Gastroesophageal sphincter (tissue), 4 donors: ENCODE measurements around the gene RANBP1. TPM values are rescaled to one million over a fixed set of nuclear protein-coding genes. Genes with fewer than 3 reads are reported as not detected.
"Not testable (repeated sequence)": the region's sequence is repeated elsewhere in the genome, so short reads cannot be mapped to it uniquely, and the experiment has no call there.

ENCODE experiments used
- ATAC-seq: fragments of 150-250 bp; one replicate; pipeline ENCODE4 v1.9.1; 2016; ENCODE audit warnings: mild to moderate bottlenecking, moderate library complexity
- H3K27ac ChIP-seq, 4 donors: fragments of 200-600 bp; sonication (generic) in 3 of 4; 1 replicate in 3 of 4; 2 replicates in 1 of 4; pipeline ENCODE4 v1.5.1; 2016 to 2019
- H3K27me3 ChIP-seq: fragments of 200-600 bp; sonication (generic); one replicate; pipeline ENCODE4 v1.5.1; 2019
- H3K36me3 ChIP-seq, 2 donors: fragments of 200-600 bp; sonication (generic); one replicate each; pipeline ENCODE4 v1.5.1; 2019; ENCODE audit warnings: control low read depth in 1 of 2
- H3K4me1 ChIP-seq, 3 donors: fragments of 200-600 bp; sonication (generic); 1 replicate in 2 of 3; 2 replicates in 1 of 3; pipeline ENCODE4 v1.5.1; 2016 to 2019; ENCODE audit warnings: control low read depth in 2 of 3
- H3K4me3 ChIP-seq, 2 donors: fragments of 200-600 bp; sonication (generic); one replicate each; pipeline ENCODE4 v1.5.1; 2019; ENCODE audit warnings: mild to moderate bottlenecking in 1 of 2, moderate library complexity in 1 of 2
- H3K9me3 ChIP-seq, 3 donors: fragments of 200-600 bp; sonication (generic); one replicate each; pipeline ENCODE4 v1.5.1; 2017 to 2019; ENCODE audit warnings: control low read depth in 2 of 3
- EP300 ChIP-seq: sonication (generic); formaldehyde crosslinking; IDR thresholded peaks from one replicate; pipeline ENCODE4 v1.6.1; 2017; ENCODE audit warnings: antibody characterized with exemption, mild to moderate bottlenecking
- POLR2A ChIP-seq, 2 donors: fragments of 450-650 bp; IDR thresholded peaks; one replicate each; pipeline ENCODE4 v1.6.1; 2017; ENCODE audit warnings: antibody characterized with exemption in 2 of 2, mild to moderate bottlenecking in 2 of 2, moderate library complexity in 1 of 2
- POLR2AphosphoS5 ChIP-seq: sonication (generic); formaldehyde crosslinking; IDR thresholded peaks from one replicate; pipeline ENCODE4 v1.6.1; 2017; ENCODE audit warnings: antibody characterized with exemption
- WGBS, 2 donors: methylation state at CpG; one replicate each; pipeline ENCODE4 v1.1.5; 2018; ENCODE audit warnings: low coverage in 1 of 2; 5-methylcytosine and 5-hydroxymethylcytosine counted together
- total RNA-seq, 4 donors: library from RNA; depleted of rRNA; stranded (reverse); fragments of >200 nt; gene quantifications; one replicate each; pipeline ENCODE4 v1.1.0, GENCODE V29; 2016
- TF ChIP-seq, protein P1 (sequence below), 4 experiments: fragments of 200-600 bp in 2 of 4; fragments of 450-650 bp in 2 of 4; sonication (generic) in 1 of 4; IDR thresholded peaks; one replicate each; pipeline ENCODE4 v1.5.1; 2017 to 2019; ENCODE audit warnings: antibody characterized with exemption in 4 of 4, mild to moderate bottlenecking in 2 of 4, moderate library complexity in 2 of 4

The RANBP1 gene
- 100 to 1,000 TPM; 115 to 162 (median 158) TPM for total RNA-seq

DNA sequence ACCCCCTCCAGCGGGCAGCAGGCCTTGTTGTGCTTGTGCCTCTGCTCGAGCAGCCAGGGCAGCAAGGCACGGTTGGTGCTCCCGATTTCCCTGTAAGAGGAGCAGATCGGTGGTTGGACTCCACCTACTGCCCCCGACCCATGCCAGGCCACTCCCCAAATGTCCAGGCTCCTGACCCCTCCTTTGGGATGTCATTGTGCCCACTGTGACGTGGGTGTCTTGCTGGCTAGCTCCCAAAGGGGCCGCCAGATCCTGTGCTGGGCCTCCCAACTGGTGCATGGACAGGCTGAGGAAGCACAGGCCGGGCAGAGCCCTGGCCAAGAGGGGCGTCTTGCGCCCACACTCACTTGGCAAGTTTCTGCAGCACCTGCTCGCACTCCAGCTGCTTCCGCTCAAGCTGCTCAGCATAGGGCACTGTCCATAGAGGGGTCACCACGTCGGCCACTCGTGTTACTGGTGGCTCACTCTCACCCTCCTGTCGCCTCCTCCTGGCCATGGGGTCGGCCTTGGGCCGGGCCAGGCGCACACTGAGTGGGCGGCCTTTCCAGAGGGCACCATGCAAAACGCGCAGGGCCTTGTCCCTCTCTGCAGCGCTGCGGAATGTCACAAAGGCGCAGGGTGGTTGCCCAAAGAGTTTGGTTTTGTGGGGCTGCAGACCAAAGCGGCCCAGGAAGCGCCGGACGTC, at the start of gene RANBP1:
RANBP1 (plus strand) TSS at position 414 of the 685 bp plus-strand sequence; CDS start at position 495, 81 bp downstream.
- peaks cover 0 to 72% of the 10 kb centered on the region in 2 donors for H3K36me3 ChIP-seq

DNA sequence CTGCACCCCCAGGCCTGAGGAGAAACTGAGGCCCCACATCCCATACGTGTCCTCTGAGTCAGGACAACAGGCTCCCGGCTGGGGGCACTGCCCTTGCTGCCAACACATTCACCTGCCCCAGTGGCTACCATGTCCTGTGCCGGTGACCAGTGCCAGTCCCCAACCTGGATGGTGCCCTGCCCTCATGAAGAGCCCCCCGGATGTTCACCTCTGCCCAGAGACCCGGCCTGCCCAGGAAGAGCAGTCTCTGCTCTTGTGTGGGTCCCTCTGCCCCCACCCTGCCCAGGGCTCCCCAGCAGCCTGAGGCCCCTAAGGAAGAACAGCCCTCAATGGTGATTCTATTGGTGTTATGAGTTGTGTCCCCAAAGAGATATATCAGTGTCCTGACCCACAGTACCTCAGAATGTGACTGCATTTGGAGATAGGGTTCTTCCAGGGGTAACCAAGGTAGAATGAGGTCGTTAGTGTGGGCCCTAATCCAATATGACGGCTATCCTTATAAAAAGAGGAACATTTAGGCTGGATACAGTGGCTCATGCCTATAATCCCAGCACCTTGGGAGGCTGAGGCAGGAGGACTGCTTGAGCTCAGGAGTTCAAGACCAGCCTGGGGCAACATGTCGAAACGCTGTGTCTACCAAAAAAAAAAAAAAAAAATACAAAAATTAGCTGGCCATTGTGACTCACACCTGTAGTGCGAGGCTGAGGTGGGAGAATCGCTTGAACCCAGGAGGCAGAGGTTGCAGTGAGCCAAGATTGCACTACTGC, 49.1 kb upstream of the RANBP1 start:
- ATAC-seq: no peak
- H3K36me3 ChIP-seq: peaks cover 0 to 49% of the 10 kb centered on the region in 2 donors
- no peaks in the 10 kb centered on the region for H3K4me1 ChIP-seq
- H3K27ac ChIP-seq: no peak overlapping the region
- TF ChIP-seq EP300 (no peak), POLR2AphosphoS5 (no peak), POLR2A (IDR thresholded peaks at IDR 0.05) (no peak)
- TF ChIP-seq, protein P1, sequence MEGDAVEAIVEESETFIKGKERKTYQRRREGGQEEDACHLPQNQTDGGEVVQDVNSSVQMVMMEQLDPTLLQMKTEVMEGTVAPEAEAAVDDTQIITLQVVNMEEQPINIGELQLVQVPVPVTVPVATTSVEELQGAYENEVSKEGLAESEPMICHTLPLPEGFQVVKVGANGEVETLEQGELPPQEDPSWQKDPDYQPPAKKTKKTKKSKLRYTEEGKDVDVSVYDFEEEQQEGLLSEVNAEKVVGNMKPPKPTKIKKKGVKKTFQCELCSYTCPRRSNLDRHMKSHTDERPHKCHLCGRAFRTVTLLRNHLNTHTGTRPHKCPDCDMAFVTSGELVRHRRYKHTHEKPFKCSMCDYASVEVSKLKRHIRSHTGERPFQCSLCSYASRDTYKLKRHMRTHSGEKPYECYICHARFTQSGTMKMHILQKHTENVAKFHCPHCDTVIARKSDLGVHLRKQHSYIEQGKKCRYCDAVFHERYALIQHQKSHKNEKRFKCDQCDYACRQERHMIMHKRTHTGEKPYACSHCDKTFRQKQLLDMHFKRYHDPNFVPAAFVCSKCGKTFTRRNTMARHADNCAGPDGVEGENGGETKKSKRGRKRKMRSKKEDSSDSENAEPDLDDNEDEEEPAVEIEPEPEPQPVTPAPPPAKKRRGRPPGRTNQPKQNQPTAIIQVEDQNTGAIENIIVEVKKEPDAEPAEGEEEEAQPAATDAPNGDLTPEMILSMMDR (IDR thresholded peaks at IDR 0.05): no peak
- WGBS, 2 donors: 92 to 93% methylated on average over 4 of the region's 11 CpGs
- H3K9me3 ChIP-seq: no peaks in the 10 kb centered on the region
- no peak overlapping the region for H3K4me3 ChIP-seq
- no peaks in the 10 kb centered on the region for H3K27me3 ChIP-seq

More for the DNA sequence above, at the start of gene RANBP1:
- Histone ChIP-seq H3K27ac (peak within 1 kb of the TSS; percentile 73 to 90 (median 88)), H3K9me3 (no peaks in the 10 kb centered on the region), H3K4me1 (peaks cover 0 to 59% (median 22%) of the 10 kb centered on the region in 3 donors), H3K4me3 (peak within 1 kb of the TSS; percentile 74 to 91), H3K27me3 (no peaks in the 10 kb centered on the region)
- WGBS, 2 donors: 63% methylated on average over 7 of the region's 30 CpGs; no CpG with 5 or more reads in 1 of the 2 donors
- TF ChIP-seq POLR2AphosphoS5 (no peak), EP300 (no peak), POLR2A (IDR thresholded peaks at IDR 0.05) (no peak)
- TF ChIP-seq, protein P1 (IDR thresholded peaks at IDR 0.05): no peak
- ATAC-seq: no peak

DNA sequence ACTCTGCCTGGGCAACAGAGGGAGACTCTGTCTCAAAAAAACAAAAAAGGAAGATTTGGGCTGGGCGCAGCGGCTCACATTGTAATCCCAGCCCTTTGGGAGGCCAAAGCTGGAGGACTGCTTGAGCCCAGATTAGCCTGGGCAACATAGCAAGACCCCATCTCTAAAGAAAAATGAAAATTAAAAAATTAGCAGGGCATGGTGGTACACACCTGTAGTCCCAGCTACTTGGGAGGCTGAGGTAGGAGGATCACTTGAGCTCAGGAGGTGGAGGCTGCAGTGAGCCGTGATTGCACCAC, 48.6 kb upstream of the RANBP1 start:
- H3K36me3 ChIP-seq: peaks cover 0 to 44% of the 10 kb centered on the region in 2 donors
- H3K4me3 ChIP-seq, H3K4me1 ChIP-seq, ATAC-seq, H3K27me3 ChIP-seq, H3K27ac ChIP-seq, H3K9me3 ChIP-seq: not testable (repeated sequence)
- WGBS, 2 donors: 100% methylated on average over 3 of the region's 3 CpGs; no CpG with 5 or more reads in 1 of the 2 donors

DNA sequence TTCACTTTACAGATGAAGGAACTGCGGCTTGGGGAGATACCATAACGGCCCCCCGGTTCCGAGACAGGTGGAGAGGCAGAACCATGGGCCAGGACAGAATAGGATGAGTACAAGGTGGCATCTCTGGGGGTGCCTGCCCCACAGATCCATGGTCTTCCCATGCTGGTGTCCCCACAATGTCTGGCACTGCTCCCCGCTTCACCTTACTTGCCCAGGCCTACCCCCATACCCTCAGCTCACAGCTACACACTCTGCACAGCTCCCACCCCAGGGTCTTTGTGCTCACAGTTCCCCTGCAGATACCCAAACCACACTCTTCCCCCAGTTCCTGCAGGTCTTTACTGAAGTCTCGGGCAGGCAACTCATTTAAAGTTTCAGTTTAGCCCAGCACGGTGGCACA, 47.3 kb upstream of the RANBP1 start:
- no peaks in the 10 kb centered on the region for H3K27me3 ChIP-seq
- H3K27ac ChIP-seq: no peak overlapping the region
- H3K36me3 ChIP-seq: peaks cover 0 to 31% of the 10 kb centered on the region in 2 donors
- no peaks in the 10 kb centered on the region for H3K9me3 ChIP-seq
- ATAC-seq: no peak
- H3K4me3 ChIP-seq: no peak overlapping the region
- H3K4me1 ChIP-seq: no peaks in the 10 kb centered on the region
- 86% methylated on average over 5 of the region's 7 CpGs; no CpG with 5 or more reads in 1 of the 2 donors for WGBS, 2 donors
- TF ChIP-seq POLR2A (IDR thresholded peaks at IDR 0.05) (no peak), EP300 (no peak), POLR2AphosphoS5 (no peak)
- TF ChIP-seq, protein P1 (IDR thresholded peaks at IDR 0.05): no peak

DNA sequence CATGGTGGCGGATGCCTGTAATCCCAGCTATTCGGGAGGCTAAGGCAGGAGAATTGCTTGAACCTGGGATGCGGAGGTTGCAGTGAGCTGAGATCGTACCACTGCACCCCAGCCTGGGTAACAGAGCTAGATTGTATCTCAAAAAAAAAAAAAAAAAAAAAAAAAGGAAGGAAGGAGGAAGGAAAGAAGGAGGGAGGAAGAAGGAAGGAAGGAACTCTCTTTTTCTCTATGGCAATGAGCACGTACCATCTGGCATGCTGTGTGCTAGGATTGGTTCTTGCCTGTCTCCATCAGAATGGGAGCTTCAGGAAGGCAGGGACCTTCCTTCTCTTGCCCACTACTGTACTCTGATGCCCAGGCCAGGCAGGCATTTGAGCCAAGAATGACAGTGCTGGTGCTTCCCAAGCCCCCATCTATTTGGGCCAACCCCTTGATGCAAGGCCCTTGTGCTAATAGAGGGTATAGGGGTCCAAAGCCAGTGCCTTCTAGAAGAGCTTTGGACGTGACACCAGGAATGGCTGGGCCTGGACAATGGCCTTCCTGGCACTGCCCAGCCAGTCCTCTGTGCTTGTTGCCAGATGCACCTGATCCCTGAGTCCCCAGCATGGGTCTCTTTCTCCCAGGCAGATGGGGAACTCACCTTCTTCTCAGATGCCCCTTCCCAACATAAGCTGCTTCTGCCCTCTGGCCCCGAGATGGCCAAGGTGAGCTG, 46.4 kb upstream of the RANBP1 start:
- no peaks in the 10 kb centered on the region for H3K4me1 ChIP-seq
- H3K4me3 ChIP-seq: no peak overlapping the region
- no peaks in the 10 kb centered on the region for H3K27me3 ChIP-seq
- no peak overlapping the region for H3K27ac ChIP-seq
- no peaks in the 10 kb centered on the region for H3K9me3 ChIP-seq
- peaks cover 0 to 23% of the 10 kb centered on the region in 2 donors for H3K36me3 ChIP-seq
- TF ChIP-seq, protein P1 (IDR thresholded peaks at IDR 0.05): no peak
- no peak for TF ChIP-seq POLR2AphosphoS5
- no peak for TF ChIP-seq EP300
- TF ChIP-seq POLR2A (IDR thresholded peaks at IDR 0.05): no peak
- no peak for ATAC-seq
- 84 to 90% methylated on average over 2 to 6 of the region's 7 CpGs for WGBS, 2 donors
